ENCODE measurements around the gene RASSF7. TPM values are rescaled to one million over a fixed set of nuclear protein-coding genes. Genes with fewer than 3 reads are reported as not detected.
A peak's percentile ranks its signal among the peaks of the same experiment; 100 is the strongest.

The RASSF7 gene
- total RNA-seq, 2 donors from 2014 or later, result 49.5 to 134 TPM

DNA sequence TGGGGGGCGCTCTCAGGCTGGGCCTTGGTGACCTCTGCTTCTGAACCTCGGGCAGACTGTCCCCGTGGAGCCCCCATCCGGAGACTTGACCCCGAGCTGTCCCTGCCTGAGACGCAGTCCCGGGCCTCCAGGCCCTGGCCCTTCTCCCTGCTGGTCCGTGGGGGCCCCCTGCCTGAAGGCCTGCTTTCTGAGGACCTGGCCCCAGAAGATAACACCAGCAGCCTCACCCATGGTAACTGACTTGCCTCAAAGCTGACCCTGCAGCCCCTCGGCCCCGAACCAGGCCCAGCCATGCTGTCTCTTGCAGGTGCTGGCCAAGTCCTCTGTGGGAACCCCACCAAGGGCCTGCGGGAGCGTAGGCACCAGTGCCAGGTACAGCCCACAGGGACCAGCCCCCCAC is 9.2 kb upstream of the RASSF7 start:
- Histone ChIP-seq H3K4me1 (peaks cover 21% of the 10 kb centered on the region), H3K27me3 (no peaks in the 10 kb centered on the region), H3K9me3 (no peaks in the 10 kb centered on the region), H3K4me3 (no peak overlapping the region), H3K36me3 (replicated peaks in 1 of 2; ENCODE audit: insufficient read depth in 1 of 2, low read depth in 2 of 2) (no peaks in the 10 kb centered on the region), H3K27ac (no peak overlapping the region)
- DNase-seq (no peak), ATAC-seq (no peak)
- 82 to 100% methylated on average over 5 to 12 of the region's 12 CpGs for WGBS, 2 donors
- intact Hi-C loops (cut with DNase I), result loop anchor here (10.0 kb wide), 1 partner anchor 173 kb away; no protein-coding TSS in a partner anchor
- TF ChIP-seq, protein P1, sequence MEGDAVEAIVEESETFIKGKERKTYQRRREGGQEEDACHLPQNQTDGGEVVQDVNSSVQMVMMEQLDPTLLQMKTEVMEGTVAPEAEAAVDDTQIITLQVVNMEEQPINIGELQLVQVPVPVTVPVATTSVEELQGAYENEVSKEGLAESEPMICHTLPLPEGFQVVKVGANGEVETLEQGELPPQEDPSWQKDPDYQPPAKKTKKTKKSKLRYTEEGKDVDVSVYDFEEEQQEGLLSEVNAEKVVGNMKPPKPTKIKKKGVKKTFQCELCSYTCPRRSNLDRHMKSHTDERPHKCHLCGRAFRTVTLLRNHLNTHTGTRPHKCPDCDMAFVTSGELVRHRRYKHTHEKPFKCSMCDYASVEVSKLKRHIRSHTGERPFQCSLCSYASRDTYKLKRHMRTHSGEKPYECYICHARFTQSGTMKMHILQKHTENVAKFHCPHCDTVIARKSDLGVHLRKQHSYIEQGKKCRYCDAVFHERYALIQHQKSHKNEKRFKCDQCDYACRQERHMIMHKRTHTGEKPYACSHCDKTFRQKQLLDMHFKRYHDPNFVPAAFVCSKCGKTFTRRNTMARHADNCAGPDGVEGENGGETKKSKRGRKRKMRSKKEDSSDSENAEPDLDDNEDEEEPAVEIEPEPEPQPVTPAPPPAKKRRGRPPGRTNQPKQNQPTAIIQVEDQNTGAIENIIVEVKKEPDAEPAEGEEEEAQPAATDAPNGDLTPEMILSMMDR (IDR thresholded peaks at IDR 0.05), result no peak
- TF ChIP-seq POLR2A (IDR thresholded peaks at IDR 0.05), result no peak

DNA sequence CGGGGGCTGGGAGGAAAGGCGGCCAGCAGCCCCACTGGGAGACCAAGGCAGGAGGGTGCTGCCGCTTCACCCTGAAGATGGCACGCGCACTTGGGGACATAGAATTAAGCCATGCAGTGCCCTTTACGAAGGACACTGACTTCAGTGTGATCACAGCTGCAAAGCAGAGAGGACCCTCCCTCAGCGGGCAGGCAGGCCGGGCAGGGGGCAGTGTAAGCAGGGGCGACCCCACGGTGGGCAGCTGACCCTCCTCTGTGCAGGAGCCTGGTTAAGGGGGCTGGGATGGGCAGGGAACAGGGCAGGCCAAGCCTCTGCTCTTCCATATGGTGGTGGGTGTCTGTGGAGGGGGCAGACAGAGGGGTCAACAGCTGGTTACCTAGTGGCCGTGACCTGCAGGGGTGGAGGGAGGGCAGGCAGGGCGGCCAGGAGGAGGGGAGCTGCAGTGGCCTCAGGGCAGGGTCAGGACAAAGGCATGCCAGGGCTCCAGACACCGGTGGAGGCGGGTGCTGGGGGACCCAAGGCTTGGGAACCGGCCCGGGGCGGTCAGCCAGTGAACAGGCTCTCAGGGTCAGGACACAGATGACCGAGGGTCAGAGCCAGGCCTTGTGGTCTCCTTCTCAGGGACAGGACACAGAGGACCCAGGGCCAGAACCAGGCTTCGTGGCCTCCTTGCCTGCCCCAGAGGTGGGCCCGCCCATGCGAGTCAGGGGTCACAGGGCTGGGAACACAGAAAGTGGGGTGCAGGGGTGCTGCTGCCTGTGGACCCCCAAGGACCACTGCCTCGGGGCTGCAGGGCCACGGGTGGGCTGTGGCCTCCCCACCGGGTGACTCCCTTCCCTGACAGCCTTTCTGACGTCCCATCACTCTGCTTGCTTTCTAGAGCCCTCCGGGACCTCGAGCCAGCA is 7.4 kb upstream of the RASSF7 start:
- Histone ChIP-seq H3K36me3 (replicated peaks in 1 of 2; ENCODE audit: insufficient read depth in 1 of 2, low read depth in 2 of 2) (no peaks in the 10 kb centered on the region), H3K4me1 (peaks cover 21% of the 10 kb centered on the region), H3K27ac (no peak overlapping the region), H3K9me3 (no peaks in the 10 kb centered on the region), H3K4me3 (no peak overlapping the region), H3K27me3 (no peaks in the 10 kb centered on the region)
- ATAC-seq (no peak), DNase-seq (no peak)
- TF ChIP-seq, protein P1 (IDR thresholded peaks at IDR 0.05), result no peak
- TF ChIP-seq POLR2A (IDR thresholded peaks at IDR 0.05), result no peak
- 70 to 74% methylated on average over 8 to 25 of the region's 27 CpGs for WGBS, 2 donors
- intact Hi-C loops (cut with DNase I), result loop anchor here (10.0 kb wide), 1 partner anchor 171 kb away; no protein-coding TSS in a partner anchor

DNA sequence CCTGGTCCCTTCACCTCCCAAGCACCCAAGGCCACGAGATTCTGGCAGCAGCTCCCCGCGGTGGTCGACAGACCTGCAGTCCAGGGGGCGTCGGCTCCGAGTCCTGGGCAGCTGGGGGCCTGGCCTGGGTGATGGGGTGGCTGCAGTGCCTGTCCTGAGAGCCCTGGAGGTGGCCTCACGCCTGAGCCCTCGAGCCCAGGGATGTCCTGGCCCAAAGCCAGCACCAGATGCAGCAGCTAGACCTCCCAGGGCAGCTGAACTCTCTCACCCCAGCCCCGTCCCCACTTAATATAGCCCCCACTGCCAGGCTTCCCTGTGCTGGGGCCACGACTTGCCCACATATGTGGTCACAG is 6.8 kb upstream of the RASSF7 start:
- DNase-seq (peak in 1 of 4 donors; percentile 39), ATAC-seq (no peak)
- peaks cover 26% of the 10 kb centered on the region for H3K4me1 ChIP-seq
- H3K4me3 ChIP-seq, result no peak overlapping the region
- no peak overlapping the region for H3K27ac ChIP-seq
- H3K36me3 ChIP-seq (replicated peaks in 1 of 2; ENCODE audit: insufficient read depth in 1 of 2, low read depth in 2 of 2), result no peaks in the 10 kb centered on the region
- WGBS, 2 donors, result 30 to 34% methylated on average over 4 to 11 of the region's 11 CpGs
- TF ChIP-seq, protein P1 (IDR thresholded peaks at IDR 0.05), result no peak
- TF ChIP-seq POLR2A (IDR thresholded peaks at IDR 0.05), result no peak
- H3K27me3 ChIP-seq, result no peaks in the 10 kb centered on the region
- no peaks in the 10 kb centered on the region for H3K9me3 ChIP-seq
- intact Hi-C loops (cut with DNase I), result loop anchor here (10.0 kb wide), 1 partner anchor 171 kb away; no protein-coding TSS in a partner anchor

DNA sequence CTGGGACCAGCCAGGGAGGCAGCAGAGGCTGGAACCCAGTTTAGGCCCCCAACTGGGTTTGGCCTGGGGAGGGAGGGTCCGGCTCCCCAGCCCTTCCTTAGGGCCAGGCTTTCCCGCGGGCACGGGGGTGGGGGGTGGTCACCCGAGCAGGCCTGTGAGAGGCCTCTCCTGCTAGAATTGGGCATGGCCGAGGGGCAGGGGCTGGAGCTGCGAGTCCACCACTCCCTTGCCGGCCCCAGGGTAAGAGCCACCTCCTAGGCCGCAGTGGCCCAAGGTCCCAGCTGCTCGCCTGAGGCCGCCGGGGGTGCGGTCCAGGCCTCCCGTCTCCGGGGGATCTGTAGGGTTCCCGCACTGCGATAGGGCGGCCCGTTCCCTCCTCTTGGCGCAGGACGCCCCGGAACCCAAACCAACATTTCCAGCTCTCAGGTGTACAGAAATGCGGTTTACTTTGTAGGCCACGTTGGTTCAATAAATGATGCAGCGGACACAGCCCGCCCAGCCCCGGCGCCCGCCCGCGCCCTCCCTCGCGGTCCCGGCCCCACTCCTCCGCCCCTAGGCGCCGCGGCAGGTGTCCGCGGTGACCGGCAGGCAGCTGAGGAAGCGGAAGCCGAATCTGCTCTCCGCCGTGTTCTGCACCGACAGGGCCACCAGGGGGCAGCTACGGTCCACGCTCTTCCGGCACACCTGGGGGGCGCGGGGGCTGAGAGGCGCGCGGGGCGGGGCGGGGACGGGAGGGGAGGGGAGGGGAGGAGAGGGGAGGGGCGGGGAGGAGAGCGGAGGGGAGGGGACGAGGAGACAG is 6.1 kb upstream of the RASSF7 start:
- Histone ChIP-seq H3K9me3 (no peaks in the 10 kb centered on the region), H3K27me3 (no peaks in the 10 kb centered on the region), H3K4me3 (peak overlapping the region in 1 of 2 donors; percentile 10), H3K36me3 (replicated peaks in 1 of 2; ENCODE audit: insufficient read depth in 1 of 2, low read depth in 2 of 2) (no peaks in the 10 kb centered on the region), H3K27ac (peak overlapping the region; percentile 42 to 77 (median 58)), H3K4me1 (peaks cover 33% of the 10 kb centered on the region)
- DNase-seq, result peak; percentile 80 to 85 (median 83)
- intact Hi-C loops (cut with DNase I), result loop anchor here (10.0 kb wide), 1 partner anchor 170 kb away; no protein-coding TSS in a partner anchor
- ATAC-seq, result peak; percentile 81
- no peak for TF ChIP-seq POLR2A (IDR thresholded peaks at IDR 0.05)
- TF ChIP-seq, protein P1 (IDR thresholded peaks at IDR 0.05), result peak; percentile 45 to 84 (median 60)
- whole genome bisulfite sequencing, 2 donors, result 7% methylated on average over 53 of the region's 60 CpGs; no CpG with 5 or more reads in 1 of the 2 donors
